A549 (cell line): ENCODE results near the gene RAPGEF5. TPM values are rescaled to one million over a fixed set of nuclear protein-coding genes. Genes with fewer than 3 reads are reported as not detected.

ENCODE experiments used
- ATAC-seq, 2 experiments: fragments of 200-7000 bp in 1 of 2; fragments of >200 bp in 1 of 2; cut with Nextera tagmentation in 1 of 2; cut with Tn5 transposase in 1 of 2; 3 replicates each; pipeline versions ENCODE4 v1.8.0 to v1.9.1; 2018 to 2020; ENCODE audit warnings: mild to moderate bottlenecking in 1 of 2, moderate library complexity in 1 of 2
- CTCF ChIA-PET: fragments of 300-600 bp; sonication (Branson Sonifier 250); formaldehyde crosslinking; extraction: SDS; loops from one replicate; lab custom pipeline; 2021; ENCODE audit warnings: antibody characterized with exemption, inconsistent platforms; lab: Yijun Ruan, JAX
- POLR2A ChIA-PET: fragments of 350-600 bp; formaldehyde crosslinking; extraction: SDS; loops from one replicate; lab custom pipeline; 2021; ENCODE audit warnings: antibody characterized with exemption, inconsistent platforms; lab: Yijun Ruan, JAX
- DNase-seq, 2 experiments: peaks; one replicate each; pipeline versions ENCODE4 v3.0.0 to v3.0.0-alpha.2; 2011 to 2016; ENCODE audit warnings: low read depth in 1 of 2, low spot score in 1 of 2
- FAIRE-seq: peaks from 2 replicates; lab custom pipeline; 2011; peaks lifted over from hg19 to GRCh38; lab: Jason Lieb, UNC
- H3K27ac ChIP-seq, 2 experiments: fragments of >200 bp; sonication (Bioruptor Twin); formaldehyde crosslinking; 3 replicates each; pipeline ENCODE4 v1.5.1; 2016 to 2017
- H3K4me1 ChIP-seq: fragments of >200 bp; sonication (Bioruptor Twin); formaldehyde crosslinking; 3 replicates; pipeline ENCODE4 v1.6.1; 2016
- H3K4me2 ChIP-seq: fragments of >200 bp; sonication (Bioruptor Twin); formaldehyde crosslinking; 3 replicates; pipeline ENCODE4 v1.6.1; 2016
- H3K4me3 ChIP-seq: fragments of >200 bp; sonication (Bioruptor Twin); formaldehyde crosslinking; 3 replicates; pipeline ENCODE4 v1.5.1; 2016
- H3K9me3 ChIP-seq: fragments of >200 bp; sonication (Bioruptor Twin); formaldehyde crosslinking; 3 replicates; pipeline ENCODE4 v1.6.1; 2016
- ATOH8 ChIP-seq: fragments of 250-450 bp; sonication (Bioruptor Pico); IDR thresholded peaks from 2 replicates; pipeline ENCODE4 v1.5.0; 2020; ENCODE audit warnings: low read depth, mild to moderate bottlenecking, moderate library complexity
- BCL3 ChIP-seq: fragments of >200 bp; sonication (Bioruptor Twin); formaldehyde crosslinking; IDR thresholded peaks from 3 replicates; pipeline ENCODE4 v1.6.1; 2016
- BHLHE40 ChIP-seq: IDR thresholded peaks from 2 replicates; pipeline ENCODE4 v1.6.1; 2012; ENCODE audit warnings: low read depth, low read length, inconsistent platforms
- CBX8 ChIP-seq: fragments of 200-600 bp; sonication (generic); IDR thresholded peaks from 2 replicates; pipeline ENCODE4 v1.6.1; 2016
- CHD2 ChIP-seq: fragments of 150-350 bp; IDR thresholded peaks from 2 replicates; pipeline ENCODE4 v1.6.1; 2014; ENCODE audit warnings: low read length; ENCODE audit not compliant: partially characterized antibody
- EHMT2 ChIP-seq: fragments of 200-600 bp; sonication (generic); IDR thresholded peaks from 2 replicates; pipeline ENCODE4 v1.6.1; 2016; ENCODE audit warnings: antibody characterized with exemption, low read depth, mild to moderate bottlenecking, moderate library complexity
- ELK1 ChIP-seq: fragments of 150-350 bp; IDR thresholded peaks from 2 replicates; pipeline ENCODE4 v1.6.1; 2014; ENCODE audit warnings: low read depth, mild to moderate bottlenecking, low read length
- EP300 ChIP-seq, 2 experiments: fragments of >200 bp; sonication (Bioruptor Twin); formaldehyde crosslinking; IDR thresholded peaks; 2 replicates in 1 of 2; 3 replicates in 1 of 2; pipeline ENCODE4 v1.6.1; 2016 to 2017
- FOSL2 ChIP-seq, 2 experiments: fragments of 450-650 bp in 1 of 2; fragments of >200 bp in 1 of 2; sonication (Bioruptor Twin) in 1 of 2; formaldehyde crosslinking; IDR thresholded peaks; 2 replicates each; pipeline versions ENCODE4 v1.5.0 to v1.6.1; 2016 to 2020; ENCODE audit warnings: mild to moderate bottlenecking in 1 of 2, moderate library complexity in 1 of 2
- HDAC2 ChIP-seq: fragments of 200-600 bp; sonication (generic); IDR thresholded peaks from 2 replicates; pipeline ENCODE4 v1.6.1; 2016
- HMGXB4 ChIP-seq: fragments of 250-450 bp; sonication (Bioruptor Pico); IDR thresholded peaks from 2 replicates; pipeline ENCODE4 v1.5.0; 2021; ENCODE audit warnings: mild to moderate bottlenecking, moderate library complexity, borderline replicate concordance
- HOXA7 ChIP-seq: fragments of 250-450 bp; sonication (Bioruptor Pico); IDR thresholded peaks from 2 replicates; pipeline ENCODE4 v1.5.0; 2020; ENCODE audit warnings: mild to moderate bottlenecking, moderate library complexity
- HOXB13 ChIP-seq: fragments of 250-450 bp; sonication (Bioruptor Pico); IDR thresholded peaks from 2 replicates; pipeline ENCODE4 v1.5.0; 2020; ENCODE audit warnings: low read depth, mild to moderate bottlenecking, moderate library complexity
- HOXB5 ChIP-seq: fragments of 250-450 bp; sonication (Bioruptor Pico); IDR thresholded peaks from 2 replicates; pipeline ENCODE4 v1.5.0; 2020; ENCODE audit warnings: mild to moderate bottlenecking, moderate library complexity
- JUNB ChIP-seq: fragments of >200 bp; sonication (Bioruptor Twin); formaldehyde crosslinking; IDR thresholded peaks from 2 replicates; pipeline ENCODE4 v1.6.1; 2016
- POLR2A ChIP-seq: IDR thresholded peaks from 2 replicates; pipeline ENCODE4 v1.6.1; 2012; ENCODE audit warnings: mild to moderate bottlenecking, low read length
- RAD21 ChIP-seq, 2 experiments: fragments of >200 bp in 1 of 2; sonication (Bioruptor Twin) in 1 of 2; formaldehyde crosslinking in 1 of 2; IDR thresholded peaks in 1 of 2; conservative IDR thresholded peaks in 1 of 2; 2 replicates in 1 of 2; 3 replicates in 1 of 2; pipeline ENCODE4 v1.6.1; 2012 to 2018; ENCODE audit warnings: inconsistent platforms in 1 of 2
- RCOR1 ChIP-seq: fragments of 150-350 bp; IDR thresholded peaks from 2 replicates; pipeline ENCODE4 v1.6.1; 2014; ENCODE audit warnings: antibody characterized with exemption, low read length, low read depth
- SMC3 ChIP-seq: fragments of >200 bp; sonication (Bioruptor Twin); formaldehyde crosslinking; IDR thresholded peaks from 3 replicates; pipeline ENCODE4 v1.6.1; 2018; ENCODE audit warnings: inconsistent platforms
- SREBF2 ChIP-seq: fragments of 450-650 bp; IDR thresholded peaks from 2 replicates; pipeline ENCODE4 v1.6.1; 2014; ENCODE audit warnings: mild to moderate bottlenecking, moderate library complexity
- TFCP2L1 ChIP-seq: fragments of 250-450 bp; sonication (Bioruptor Pico); IDR thresholded peaks from 2 replicates; pipeline ENCODE4 v1.5.0; 2021; ENCODE audit warnings: mild to moderate bottlenecking
- ZFP36 ChIP-seq: fragments of 450-650 bp; IDR thresholded peaks from 2 replicates; pipeline ENCODE4 v1.6.1; 2014; ENCODE audit warnings: borderline replicate concordance; ENCODE audit not compliant: partially characterized antibody
- WGBS: methylation state at CpG from one replicate; pipeline ENCODE4 v1.1.6; 2017; ENCODE audit errors: missing lambda C conversion rate; 5-methylcytosine and 5-hydroxymethylcytosine counted together
- polyA plus RNA-seq, 4 experiments: library from polyadenylated mRNA; depleted of rRNA in 3 of 4; stranded (reverse); fragments of >200 nt; fragmentation: RNase III in 1 of 4; extraction: RNeasy Plus Mini Kit Qiagen cat#74134 plus additional on column Dnase treatment in 1 of 4; gene quantifications; 2 replicates in 3 of 4; 3 replicates in 1 of 4; pipeline ENCODE4 v1.2.3, GENCODE V29; 2011 to 2017
- TF ChIP-seq, protein P1 (sequence below): IDR thresholded peaks from 2 replicates; pipeline ENCODE4 v1.6.1; 2012; ENCODE audit warnings: low read depth, borderline replicate concordance
- TF ChIP-seq, protein P2 (sequence below): fragments of >200 bp; sonication (Bioruptor Twin); formaldehyde crosslinking; IDR thresholded peaks from 3 replicates; pipeline ENCODE4 v1.5.1; 2016

RAPGEF5 gene
- polyA plus RNA-seq, 2 of the 4 experiments (the other 2 are of a cell fraction), result 0.03 to 0.14 TPM

- POLR2A ChIA-PET, result no interaction called here
- ATAC-seq (no peak), DNase-seq (no peak), FAIRE-seq (no peak)
- Histone ChIP-seq H3K9me3 (no peaks in the 10 kb centered on the region), H3K4me3 (no peak overlapping the region), H3K27ac (no peak overlapping the region), H3K4me2 (no peak overlapping the region), H3K4me1 (no peaks in the 10 kb centered on the region)
- CTCF ChIA-PET, result no interaction called here
- WGBS, result 27% methylated on average over 3 of the region's 3 CpGs
- TF ChIP-seq CHD2 (no peak), HOXB5 (CRISPR knock-in tag) (no peak), JUNB (no peak), HDAC2 (no peak), HOXA7 (CRISPR knock-in tag) (no peak), ELK1 (no peak), SMC3 (no peak)
- TF ChIP-seq, protein P1, sequence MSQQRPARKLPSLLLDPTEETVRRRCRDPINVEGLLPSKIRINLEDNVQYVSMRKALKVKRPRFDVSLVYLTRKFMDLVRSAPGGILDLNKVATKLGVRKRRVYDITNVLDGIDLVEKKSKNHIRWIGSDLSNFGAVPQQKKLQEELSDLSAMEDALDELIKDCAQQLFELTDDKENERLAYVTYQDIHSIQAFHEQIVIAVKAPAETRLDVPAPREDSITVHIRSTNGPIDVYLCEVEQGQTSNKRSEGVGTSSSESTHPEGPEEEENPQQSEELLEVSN, result no peak
- TF ChIP-seq, all 56 proteins: peak for 0
Observed at GRCh38 chr7:22197376-22197775, 159.6 kb downstream of the RAPGEF5 start.

- no peaks in the 10 kb centered on the region for H3K9me3 ChIP-seq
- no peak for ATAC-seq
- ChIA-PET POLR2A (no interaction called here), CTCF (interaction anchor here (1.0 kb wide), 1 partner anchor 54 kb away, joined by 3 read pairs; no protein-coding TSS in a partner anchor)
- FAIRE-seq, result no peak
- H3K4me3 ChIP-seq, result no peak overlapping the region
- no peak overlapping the region for H3K4me2 ChIP-seq
- 55% methylated on average over 6 of the region's 6 CpGs for WGBS
- H3K27ac ChIP-seq, result no peak overlapping the region
- no peak for TF ChIP-seq ZFP36
- no peak for TF ChIP-seq TFCP2L1 (CRISPR knock-in tag)
- TF ChIP-seq BHLHE40, result no peak
- TF ChIP-seq BCL3, result no peak
- TF ChIP-seq POLR2A, result no peak
- no peak for TF ChIP-seq FOSL2 (IDR thresholded peaks at IDR 0.05)
- no peak for TF ChIP-seq FOSL2 (CRISPR knock-in tag; IDR thresholded peaks at IDR 0.05)
- no peak for TF ChIP-seq CBX8
- TF ChIP-seq RAD21 (conservative IDR thresholded peaks at IDR 0.05 in 1 of 2, IDR thresholded peaks at IDR 0.05 in 1 of 2), result no peak
- TF ChIP-seq HMGXB4 (CRISPR knock-in tag), result no peak
- TF ChIP-seq, protein P2, sequence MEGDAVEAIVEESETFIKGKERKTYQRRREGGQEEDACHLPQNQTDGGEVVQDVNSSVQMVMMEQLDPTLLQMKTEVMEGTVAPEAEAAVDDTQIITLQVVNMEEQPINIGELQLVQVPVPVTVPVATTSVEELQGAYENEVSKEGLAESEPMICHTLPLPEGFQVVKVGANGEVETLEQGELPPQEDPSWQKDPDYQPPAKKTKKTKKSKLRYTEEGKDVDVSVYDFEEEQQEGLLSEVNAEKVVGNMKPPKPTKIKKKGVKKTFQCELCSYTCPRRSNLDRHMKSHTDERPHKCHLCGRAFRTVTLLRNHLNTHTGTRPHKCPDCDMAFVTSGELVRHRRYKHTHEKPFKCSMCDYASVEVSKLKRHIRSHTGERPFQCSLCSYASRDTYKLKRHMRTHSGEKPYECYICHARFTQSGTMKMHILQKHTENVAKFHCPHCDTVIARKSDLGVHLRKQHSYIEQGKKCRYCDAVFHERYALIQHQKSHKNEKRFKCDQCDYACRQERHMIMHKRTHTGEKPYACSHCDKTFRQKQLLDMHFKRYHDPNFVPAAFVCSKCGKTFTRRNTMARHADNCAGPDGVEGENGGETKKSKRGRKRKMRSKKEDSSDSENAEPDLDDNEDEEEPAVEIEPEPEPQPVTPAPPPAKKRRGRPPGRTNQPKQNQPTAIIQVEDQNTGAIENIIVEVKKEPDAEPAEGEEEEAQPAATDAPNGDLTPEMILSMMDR, result no peak
- no peak for TF ChIP-seq HOXA7 (CRISPR knock-in tag)
- TF ChIP-seq RCOR1, result no peak
- TF ChIP-seq JUNB, result no peak
- no peak for TF ChIP-seq HOXB13 (CRISPR knock-in tag)
- no peak for TF ChIP-seq EHMT2
- TF ChIP-seq ATOH8, result no peak
- TF ChIP-seq EP300 (IDR thresholded peaks at IDR 0.05), result no peak
- TF ChIP-seq, protein P1, result no peak
- no peak for TF ChIP-seq SMC3
- TF ChIP-seq SREBF2, result no peak
- no peaks in the 10 kb centered on the region for H3K4me1 ChIP-seq
- DNase-seq, result no peak
Observed at GRCh38 chr7:22196429-22196828, 160.5 kb downstream of the RAPGEF5 start.
